Measurements from ENCODE around the gene NLRP5. TPM values are rescaled to one million over a fixed set of nuclear protein-coding genes. Genes with fewer than 3 reads are reported as not detected.

The NLRP5 gene
- total RNA-seq, 1 experiment from 2014 or later, result not detected

- no peak for TF ChIP-seq POLR2AphosphoS5 (IDR thresholded peaks at IDR 0.05; ENCODE audit: low read depth, low read length)
- TF ChIP-seq TCF7L2 (IDR thresholded peaks at IDR 0.05; ENCODE audit: low read depth, low read length), result no peak
- no peak for TF ChIP-seq SIN3A (IDR thresholded peaks at IDR 0.05; ENCODE audit: borderline replicate concordance, insufficient read depth, low read depth, low read length)
- TF ChIP-seq, protein P1, sequence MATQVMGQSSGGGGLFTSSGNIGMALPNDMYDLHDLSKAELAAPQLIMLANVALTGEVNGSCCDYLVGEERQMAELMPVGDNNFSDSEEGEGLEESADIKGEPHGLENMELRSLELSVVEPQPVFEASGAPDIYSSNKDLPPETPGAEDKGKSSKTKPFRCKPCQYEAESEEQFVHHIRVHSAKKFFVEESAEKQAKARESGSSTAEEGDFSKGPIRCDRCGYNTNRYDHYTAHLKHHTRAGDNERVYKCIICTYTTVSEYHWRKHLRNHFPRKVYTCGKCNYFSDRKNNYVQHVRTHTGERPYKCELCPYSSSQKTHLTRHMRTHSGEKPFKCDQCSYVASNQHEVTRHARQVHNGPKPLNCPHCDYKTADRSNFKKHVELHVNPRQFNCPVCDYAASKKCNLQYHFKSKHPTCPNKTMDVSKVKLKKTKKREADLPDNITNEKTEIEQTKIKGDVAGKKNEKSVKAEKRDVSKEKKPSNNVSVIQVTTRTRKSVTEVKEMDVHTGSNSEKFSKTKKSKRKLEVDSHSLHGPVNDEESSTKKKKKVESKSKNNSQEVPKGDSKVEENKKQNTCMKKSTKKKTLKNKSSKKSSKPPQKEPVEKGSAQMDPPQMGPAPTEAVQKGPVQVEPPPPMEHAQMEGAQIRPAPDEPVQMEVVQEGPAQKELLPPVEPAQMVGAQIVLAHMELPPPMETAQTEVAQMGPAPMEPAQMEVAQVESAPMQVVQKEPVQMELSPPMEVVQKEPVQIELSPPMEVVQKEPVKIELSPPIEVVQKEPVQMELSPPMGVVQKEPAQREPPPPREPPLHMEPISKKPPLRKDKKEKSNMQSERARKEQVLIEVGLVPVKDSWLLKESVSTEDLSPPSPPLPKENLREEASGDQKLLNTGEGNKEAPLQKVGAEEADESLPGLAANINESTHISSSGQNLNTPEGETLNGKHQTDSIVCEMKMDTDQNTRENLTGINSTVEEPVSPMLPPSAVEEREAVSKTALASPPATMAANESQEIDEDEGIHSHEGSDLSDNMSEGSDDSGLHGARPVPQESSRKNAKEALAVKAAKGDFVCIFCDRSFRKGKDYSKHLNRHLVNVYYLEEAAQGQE (IDR thresholded peaks at IDR 0.05; ENCODE audit: insufficient read depth in 1 of 2, low read depth in 2 of 2, low read length in 1 of 2), result no peak
- TF ChIP-seq, protein P2, sequence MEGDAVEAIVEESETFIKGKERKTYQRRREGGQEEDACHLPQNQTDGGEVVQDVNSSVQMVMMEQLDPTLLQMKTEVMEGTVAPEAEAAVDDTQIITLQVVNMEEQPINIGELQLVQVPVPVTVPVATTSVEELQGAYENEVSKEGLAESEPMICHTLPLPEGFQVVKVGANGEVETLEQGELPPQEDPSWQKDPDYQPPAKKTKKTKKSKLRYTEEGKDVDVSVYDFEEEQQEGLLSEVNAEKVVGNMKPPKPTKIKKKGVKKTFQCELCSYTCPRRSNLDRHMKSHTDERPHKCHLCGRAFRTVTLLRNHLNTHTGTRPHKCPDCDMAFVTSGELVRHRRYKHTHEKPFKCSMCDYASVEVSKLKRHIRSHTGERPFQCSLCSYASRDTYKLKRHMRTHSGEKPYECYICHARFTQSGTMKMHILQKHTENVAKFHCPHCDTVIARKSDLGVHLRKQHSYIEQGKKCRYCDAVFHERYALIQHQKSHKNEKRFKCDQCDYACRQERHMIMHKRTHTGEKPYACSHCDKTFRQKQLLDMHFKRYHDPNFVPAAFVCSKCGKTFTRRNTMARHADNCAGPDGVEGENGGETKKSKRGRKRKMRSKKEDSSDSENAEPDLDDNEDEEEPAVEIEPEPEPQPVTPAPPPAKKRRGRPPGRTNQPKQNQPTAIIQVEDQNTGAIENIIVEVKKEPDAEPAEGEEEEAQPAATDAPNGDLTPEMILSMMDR (IDR thresholded peaks at IDR 0.05), result no peak
- ChIA-PET CTCF (no interaction called here), POLR2A (no interaction called here)
- H3K27me3 ChIP-seq (ENCODE audit: control insufficient read depth, insufficient read depth, low read length), result no peaks in the 10 kb centered on the region
- ATAC-seq, result no peak
- no peaks in the 10 kb centered on the region for H3K9me3 ChIP-seq (ENCODE audit: control insufficient read depth, insufficient read depth, low read depth, low read length)
- no TSS peak for BruUV-seq (replicated peaks)
- intact Hi-C loops (cut with micrococcal nuclease; ENCODE audit: unreplicated experiment), result no loop called here
- H3K4me1 ChIP-seq (ENCODE audit: control insufficient read depth, insufficient read depth, low read length), result peaks cover 20% of the 10 kb centered on the region
- H3K4me3 ChIP-seq (ENCODE audit: low read depth in 2 of 2, low read length in 2 of 2), result no peak overlapping the region
- H3K36me3 ChIP-seq (ENCODE audit: control insufficient read depth, insufficient read depth, low read length), result no peaks in the 10 kb centered on the region
- DNase-seq (ENCODE audit: low read depth, low spot score), result no peak
- H3K27ac ChIP-seq (ENCODE audit: low read length), result no peak overlapping the region
- in situ Hi-C loops (cut with HindIII; ENCODE audit: low pct_unique_long_range_greater_than_20kb, low sequenced_read_pairs), result no loop called here
Observed at GRCh38 chr19:56086671-56087430, 100.3 kb downstream of the NLRP5 start.

DNA sequence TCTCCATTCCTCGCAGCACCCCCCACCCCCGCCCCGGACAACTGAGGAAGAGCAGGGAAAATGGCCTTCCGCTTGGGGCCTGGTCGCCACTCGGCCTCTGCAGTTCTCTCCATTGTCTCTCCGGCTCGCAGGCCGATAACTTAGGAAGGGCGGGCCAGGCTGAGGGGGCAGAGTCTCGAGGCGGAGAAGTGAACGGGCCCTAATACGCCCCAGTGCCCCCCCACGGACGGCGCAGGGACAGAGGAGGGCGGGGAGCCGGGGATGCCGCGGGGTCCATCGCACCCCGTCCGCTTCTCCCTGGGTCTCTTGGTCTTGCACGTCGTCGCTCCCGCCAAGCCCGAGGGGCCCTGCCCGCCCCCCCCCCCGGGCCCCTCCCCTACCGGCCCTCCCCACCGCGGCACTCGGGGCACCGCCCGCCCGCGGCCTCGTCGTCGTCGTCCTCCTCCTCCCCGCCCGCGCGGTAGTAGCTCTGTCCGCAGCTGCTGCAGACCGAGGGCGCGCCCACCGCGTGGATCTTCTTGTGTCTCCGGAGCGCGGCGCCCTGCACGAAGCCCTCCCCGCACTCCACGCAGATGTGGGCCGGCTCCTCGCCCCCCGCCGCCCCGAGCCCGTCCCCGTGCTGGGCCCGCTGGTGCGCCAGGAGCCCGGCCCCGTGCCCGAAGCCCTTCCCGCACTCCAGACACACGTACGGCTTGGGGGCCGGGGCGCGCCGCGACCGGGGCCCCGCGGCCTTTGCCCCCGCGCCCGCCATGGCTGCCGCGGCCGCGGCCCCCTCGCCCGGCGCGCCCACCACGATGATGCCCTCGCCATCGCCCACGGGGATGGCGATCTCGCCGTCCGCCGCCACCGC, 101.3 kb downstream of the NLRP5 start:
- TF ChIP-seq SIN3A (IDR thresholded peaks at IDR 0.05; ENCODE audit: borderline replicate concordance, insufficient read depth, low read depth, low read length), result no peak
- no peak for TF ChIP-seq TCF7L2 (IDR thresholded peaks at IDR 0.05; ENCODE audit: low read depth, low read length)
- TF ChIP-seq, protein P1 (IDR thresholded peaks at IDR 0.05; ENCODE audit: insufficient read depth in 1 of 2, low read depth in 2 of 2, low read length in 1 of 2), result no peak
- TF ChIP-seq, protein P2 (IDR thresholded peaks at IDR 0.05), result no peak
- TF ChIP-seq POLR2AphosphoS5 (IDR thresholded peaks at IDR 0.05; ENCODE audit: low read depth, low read length), result no peak
- DNase-seq (ENCODE audit: low read depth, low spot score) (no peak), ATAC-seq (no peak)
- CTCF ChIA-PET, result no interaction called here
- no peak overlapping the region for H3K4me3 ChIP-seq (ENCODE audit: low read depth in 2 of 2, low read length in 2 of 2)
- no peaks in the 10 kb centered on the region for H3K27me3 ChIP-seq (ENCODE audit: control insufficient read depth, insufficient read depth, low read length)
- in situ Hi-C loops (cut with HindIII; ENCODE audit: low pct_unique_long_range_greater_than_20kb, low sequenced_read_pairs) (no loop called here), intact Hi-C loops (cut with micrococcal nuclease; ENCODE audit: unreplicated experiment) (no loop called here)
- no peaks in the 10 kb centered on the region for H3K36me3 ChIP-seq (ENCODE audit: control insufficient read depth, insufficient read depth, low read length)
- H3K4me1 ChIP-seq (ENCODE audit: control insufficient read depth, insufficient read depth, low read length), result peaks cover 27% of the 10 kb centered on the region
- POLR2A ChIA-PET, result no interaction called here
- BruUV-seq (replicated peaks), result no TSS peak
- H3K9me3 ChIP-seq (ENCODE audit: control insufficient read depth, insufficient read depth, low read depth, low read length), result no peaks in the 10 kb centered on the region
- no peak overlapping the region for H3K27ac ChIP-seq (ENCODE audit: low read length)
